Activated CD4-positive, alpha-beta T cell treated with anti-CD3 and anti-CD28 coated beads for 24 hours (primary cell): Measurements from ENCODE around the gene SYNE2.

Experiments used
- DNase-seq, 2 donors: peaks; one replicate each; pipeline ENCODE4 v3.0.0-alpha.2; 2020; ENCODE audit warnings: low read depth in 2 of 2

The SYNE2 gene

GRCh38 chr14:64217308-64217707 lies 364.5 kb downstream of the SYNE2 start:
- no peak for DNase-seq

GRCh38 chr14:64217834-64218233 lies 365.0 kb downstream of the SYNE2 start:
- DNase-seq = no peak

GRCh38 chr14:64218344-64219240 lies 365.8 kb downstream of the SYNE2 start:
- DNase-seq = no peak

- DNase-seq = no peak
Measured at GRCh38 chr14:64220056-64220455, 367.3 kb downstream of the SYNE2 start.

GRCh38 chr14:64220466-64220865 lies 367.7 kb downstream of the SYNE2 start:
- DNase-seq = no peak

- no peak for DNase-seq
Measured at GRCh38 chr14:64221391-64222003, 368.7 kb downstream of the SYNE2 start.

- no peak for DNase-seq
Measured at GRCh38 chr14:64225151-64225757, 372.4 kb downstream of the SYNE2 start.

GRCh38 chr14:64227856-64228255 lies 375.1 kb downstream of the SYNE2 start:
- DNase-seq = no peak

- no peak for DNase-seq
Measured at GRCh38 chr14:64229489-64229888, 376.7 kb downstream of the SYNE2 start.

GRCh38 chr14:64232095-64232838 lies 379.5 kb downstream of the SYNE2 start:
- no peak for DNase-seq

- DNase-seq = no peak
Measured at GRCh38 chr14:64232944-64233343, 380.1 kb downstream of the SYNE2 start.

- DNase-seq = no peak
Measured at GRCh38 chr14:64233531-64234190, 380.9 kb downstream of the SYNE2 start.

- no peak for DNase-seq
Measured at GRCh38 chr14:64234877-64235651, 382.3 kb downstream of the SYNE2 start.

GRCh38 chr14:64235652-64236640 lies 383.1 kb downstream of the SYNE2 start:
- no peak for DNase-seq

- DNase-seq = no peak
Measured at GRCh38 chr14:64238049-64238448, 385.2 kb downstream of the SYNE2 start.

GRCh38 chr14:64238631-64239030 lies 385.8 kb downstream of the SYNE2 start:
- no peak for DNase-seq

- no peak for DNase-seq
Measured at GRCh38 chr14:64244279-64244678, 391.5 kb downstream of the SYNE2 start.

- no peak for DNase-seq
Measured at GRCh38 chr14:64245491-64245890, 392.7 kb downstream of the SYNE2 start.

- no peak for DNase-seq
Measured at GRCh38 chr14:64246688-64247087, 393.9 kb downstream of the SYNE2 start.

GRCh38 chr14:64247195-64247594 lies 394.4 kb downstream of the SYNE2 start:
- DNase-seq = no peak
